ENCODE measurements around the gene GPR137. TPM values are rescaled to one million over a fixed set of nuclear protein-coding genes. Genes with fewer than 3 reads are reported as not detected.

GPR137 gene
- total and polyA plus RNA-seq, 12 donors = 16.4 to 43.0 (median 24.3) TPM

GRCh38 chr11:64259533-64260067 lies 26.0 kb upstream of the GPR137 start:
- H3K9me3 ChIP-seq = no peaks in the 10 kb centered on the region
- peaks cover 0 to 100% (median 38%) of the 10 kb centered on the region in 9 donors for H3K36me3 ChIP-seq
- no peaks in the 10 kb centered on the region for H3K27me3 ChIP-seq
- intact Hi-C loops (cut with DNase I) = no loop called here
- H3K4me3 ChIP-seq = no peak overlapping the region
- no peak for TF ChIP-seq CTCF (IDR thresholded peaks at IDR 0.05)
- DNase-seq (no peak), ATAC-seq (no peak)
- no peaks in the 10 kb centered on the region for H3K4me1 ChIP-seq
- WGBS, 2 donors = 88% methylated on average over 4 of the region's 4 CpGs
- no peak overlapping the region for H3K27ac ChIP-seq

GRCh38 chr11:64260147-64260708 lies 25.4 kb upstream of the GPR137 start:
- no peak overlapping the region for H3K4me3 ChIP-seq
- DNase-seq (no peak), ATAC-seq (no peak)
- WGBS, 2 donors = 93 to 98% methylated on average over 6 of the region's 6 CpGs
- no peaks in the 10 kb centered on the region for H3K27me3 ChIP-seq
- H3K4me1 ChIP-seq = no peaks in the 10 kb centered on the region
- H3K9me3 ChIP-seq = no peaks in the 10 kb centered on the region
- TF ChIP-seq CTCF (IDR thresholded peaks at IDR 0.05) = no peak
- H3K36me3 ChIP-seq = peaks cover 0 to 100% (median 32%) of the 10 kb centered on the region in 9 donors
- intact Hi-C loops (cut with DNase I) = no loop called here
- H3K27ac ChIP-seq = no peak overlapping the region

- H3K27ac ChIP-seq = no peak overlapping the region
- intact Hi-C loops (cut with DNase I) = no loop called here
- H3K4me1 ChIP-seq = peaks cover 0 to 4% (median 0%) of the 10 kb centered on the region in 9 donors
- no peak for TF ChIP-seq CTCF (IDR thresholded peaks at IDR 0.05)
- H3K27me3 ChIP-seq = no peaks in the 10 kb centered on the region
- H3K4me3 ChIP-seq = no peak overlapping the region
- DNase-seq (no peak), ATAC-seq (no peak)
- 93 to 95% methylated on average over 18 of the region's 18 CpGs for WGBS, 2 donors
- peaks cover 0 to 100% (median 29%) of the 10 kb centered on the region in 9 donors for H3K36me3 ChIP-seq
- no peaks in the 10 kb centered on the region for H3K9me3 ChIP-seq
Observed at GRCh38 chr11:64261556-64262080, 24.0 kb upstream of the GPR137 start.

- DNase-seq (no peak), ATAC-seq (no peak)
- intact Hi-C loops (cut with DNase I) = no loop called here
- no peak for TF ChIP-seq CTCF (IDR thresholded peaks at IDR 0.05)
- Histone ChIP-seq H3K27ac (no peak overlapping the region), H3K4me1 (peaks cover 4 to 13% (median 7%) of the 10 kb centered on the region in 9 donors), H3K27me3 (no peaks in the 10 kb centered on the region), H3K36me3 (peaks cover 0 to 98% (median 28%) of the 10 kb centered on the region in 9 donors), H3K9me3 (no peaks in the 10 kb centered on the region), H3K4me3 (no peak overlapping the region)
- 94 to 95% methylated on average over 42 of the region's 42 CpGs for WGBS, 2 donors
Observed at GRCh38 chr11:64262271-64263002, 23.2 kb upstream of the GPR137 start.

All from heart right ventricle (tissue), 16 donors.